HL-60 (cell line): ENCODE results near the gene BRICD5.

Experiments used
- GABPA ChIP-seq: IDR thresholded peaks from 2 replicates; pipeline ENCODE4 v1.6.1; 2012; ENCODE audit warnings: low read depth
- POLR2AphosphoS5 ChIP-seq: IDR thresholded peaks from 2 replicates; pipeline ENCODE4 v1.6.1; 2012; ENCODE audit warnings: low read depth
- TF ChIP-seq, protein P1 (sequence below): IDR thresholded peaks from one replicate; pipeline ENCODE4 v1.5.1; 2011; ENCODE audit warnings: low read length, control low read depth, inconsistent platforms; ENCODE audit not compliant: insufficient read depth
- TF ChIP-seq, protein P2 (sequence below): IDR thresholded peaks from 2 replicates; pipeline ENCODE4 v1.6.1; 2012; ENCODE audit warnings: low read depth; ENCODE audit not compliant: insufficient replicate concordance

DNA sequence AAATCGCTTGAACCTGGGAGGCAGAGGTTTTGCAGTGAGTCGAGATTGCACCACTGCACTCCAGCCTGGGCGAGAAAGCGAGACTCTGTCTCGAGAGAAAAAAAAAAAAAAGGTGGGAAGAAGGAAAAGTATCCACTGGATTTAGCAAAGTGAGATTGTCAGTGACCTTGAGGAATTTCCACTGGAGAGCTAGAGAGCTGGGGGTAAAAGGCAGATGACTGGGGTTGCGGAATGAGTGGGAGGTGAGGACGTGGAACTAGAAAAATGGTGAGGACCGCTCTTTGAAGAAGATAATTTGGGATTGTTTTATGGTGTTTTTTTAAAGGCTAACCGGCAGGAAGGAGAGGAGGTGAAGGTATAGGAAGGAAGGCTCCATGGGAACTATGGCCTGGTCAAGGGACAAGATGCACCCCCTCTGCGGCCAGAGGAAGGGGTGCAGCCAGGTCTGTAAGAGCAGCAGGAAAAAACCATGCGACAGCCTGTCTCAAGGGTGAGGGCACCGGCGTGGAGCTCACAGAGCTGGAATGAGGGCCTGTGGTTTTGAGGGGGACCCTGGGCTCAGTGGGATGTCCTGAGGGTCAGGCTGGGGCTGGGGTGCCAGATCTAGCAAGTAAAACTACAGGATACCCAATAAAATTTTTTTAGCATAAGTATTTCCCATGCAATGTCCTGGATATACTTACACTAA is 6.1 kb downstream of the BRICD5 start:
- TF ChIP-seq, protein P1, sequence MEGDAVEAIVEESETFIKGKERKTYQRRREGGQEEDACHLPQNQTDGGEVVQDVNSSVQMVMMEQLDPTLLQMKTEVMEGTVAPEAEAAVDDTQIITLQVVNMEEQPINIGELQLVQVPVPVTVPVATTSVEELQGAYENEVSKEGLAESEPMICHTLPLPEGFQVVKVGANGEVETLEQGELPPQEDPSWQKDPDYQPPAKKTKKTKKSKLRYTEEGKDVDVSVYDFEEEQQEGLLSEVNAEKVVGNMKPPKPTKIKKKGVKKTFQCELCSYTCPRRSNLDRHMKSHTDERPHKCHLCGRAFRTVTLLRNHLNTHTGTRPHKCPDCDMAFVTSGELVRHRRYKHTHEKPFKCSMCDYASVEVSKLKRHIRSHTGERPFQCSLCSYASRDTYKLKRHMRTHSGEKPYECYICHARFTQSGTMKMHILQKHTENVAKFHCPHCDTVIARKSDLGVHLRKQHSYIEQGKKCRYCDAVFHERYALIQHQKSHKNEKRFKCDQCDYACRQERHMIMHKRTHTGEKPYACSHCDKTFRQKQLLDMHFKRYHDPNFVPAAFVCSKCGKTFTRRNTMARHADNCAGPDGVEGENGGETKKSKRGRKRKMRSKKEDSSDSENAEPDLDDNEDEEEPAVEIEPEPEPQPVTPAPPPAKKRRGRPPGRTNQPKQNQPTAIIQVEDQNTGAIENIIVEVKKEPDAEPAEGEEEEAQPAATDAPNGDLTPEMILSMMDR, result no peak
- TF ChIP-seq GABPA (no peak), POLR2AphosphoS5 (no peak)
- TF ChIP-seq, protein P2, sequence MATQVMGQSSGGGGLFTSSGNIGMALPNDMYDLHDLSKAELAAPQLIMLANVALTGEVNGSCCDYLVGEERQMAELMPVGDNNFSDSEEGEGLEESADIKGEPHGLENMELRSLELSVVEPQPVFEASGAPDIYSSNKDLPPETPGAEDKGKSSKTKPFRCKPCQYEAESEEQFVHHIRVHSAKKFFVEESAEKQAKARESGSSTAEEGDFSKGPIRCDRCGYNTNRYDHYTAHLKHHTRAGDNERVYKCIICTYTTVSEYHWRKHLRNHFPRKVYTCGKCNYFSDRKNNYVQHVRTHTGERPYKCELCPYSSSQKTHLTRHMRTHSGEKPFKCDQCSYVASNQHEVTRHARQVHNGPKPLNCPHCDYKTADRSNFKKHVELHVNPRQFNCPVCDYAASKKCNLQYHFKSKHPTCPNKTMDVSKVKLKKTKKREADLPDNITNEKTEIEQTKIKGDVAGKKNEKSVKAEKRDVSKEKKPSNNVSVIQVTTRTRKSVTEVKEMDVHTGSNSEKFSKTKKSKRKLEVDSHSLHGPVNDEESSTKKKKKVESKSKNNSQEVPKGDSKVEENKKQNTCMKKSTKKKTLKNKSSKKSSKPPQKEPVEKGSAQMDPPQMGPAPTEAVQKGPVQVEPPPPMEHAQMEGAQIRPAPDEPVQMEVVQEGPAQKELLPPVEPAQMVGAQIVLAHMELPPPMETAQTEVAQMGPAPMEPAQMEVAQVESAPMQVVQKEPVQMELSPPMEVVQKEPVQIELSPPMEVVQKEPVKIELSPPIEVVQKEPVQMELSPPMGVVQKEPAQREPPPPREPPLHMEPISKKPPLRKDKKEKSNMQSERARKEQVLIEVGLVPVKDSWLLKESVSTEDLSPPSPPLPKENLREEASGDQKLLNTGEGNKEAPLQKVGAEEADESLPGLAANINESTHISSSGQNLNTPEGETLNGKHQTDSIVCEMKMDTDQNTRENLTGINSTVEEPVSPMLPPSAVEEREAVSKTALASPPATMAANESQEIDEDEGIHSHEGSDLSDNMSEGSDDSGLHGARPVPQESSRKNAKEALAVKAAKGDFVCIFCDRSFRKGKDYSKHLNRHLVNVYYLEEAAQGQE, result no peak
